ENCODE measurements around the gene ENPP7.
A peak's percentile ranks its signal among the peaks of the same experiment; 100 is the strongest.

ENPP7 gene

GRCh38 chr17:79784353-79785016, 53.7 kb downstream of the ENPP7 start:
- no peak for TF ChIP-seq POLR2A (IDR thresholded peaks at IDR 0.05; ENCODE audit: low read depth, low read length)
- TF ChIP-seq POLR2AphosphoS5 (IDR thresholded peaks at IDR 0.05; ENCODE audit: low read depth, low read length) = no peak
- no peak for TF ChIP-seq TAF1 (IDR thresholded peaks at IDR 0.05; ENCODE audit: borderline replicate concordance, low read depth, low read length)
- DNase-seq (ENCODE audit: insufficient read length) = no peak
- FAIRE-seq = no peak

- no peak for DNase-seq (ENCODE audit: insufficient read length)
- FAIRE-seq = no peak
- TF ChIP-seq TAF1 (IDR thresholded peaks at IDR 0.05; ENCODE audit: borderline replicate concordance, low read depth, low read length) = no peak
- TF ChIP-seq POLR2AphosphoS5 (IDR thresholded peaks at IDR 0.05; ENCODE audit: low read depth, low read length) = no peak
- no peak for TF ChIP-seq POLR2A (IDR thresholded peaks at IDR 0.05; ENCODE audit: low read depth, low read length)
Measured at GRCh38 chr17:79785017-79785899, 54.5 kb downstream of the ENPP7 start.

- DNase-seq (ENCODE audit: insufficient read length) (no peak), FAIRE-seq (no peak)
- no peak for TF ChIP-seq POLR2AphosphoS5 (IDR thresholded peaks at IDR 0.05; ENCODE audit: low read depth, low read length)
- no peak for TF ChIP-seq TAF1 (IDR thresholded peaks at IDR 0.05; ENCODE audit: borderline replicate concordance, low read depth, low read length)
- no peak for TF ChIP-seq POLR2A (IDR thresholded peaks at IDR 0.05; ENCODE audit: low read depth, low read length)
Measured at GRCh38 chr17:79785900-79786810, 55.4 kb downstream of the ENPP7 start.

- TF ChIP-seq POLR2A (IDR thresholded peaks at IDR 0.05; ENCODE audit: low read depth, low read length) = no peak
- TF ChIP-seq TAF1 (IDR thresholded peaks at IDR 0.05; ENCODE audit: borderline replicate concordance, low read depth, low read length) = no peak
- no peak for TF ChIP-seq POLR2AphosphoS5 (IDR thresholded peaks at IDR 0.05; ENCODE audit: low read depth, low read length)
- FAIRE-seq (no peak), DNase-seq (ENCODE audit: insufficient read length) (no peak)
Measured at GRCh38 chr17:79786930-79787643, 56.3 kb downstream of the ENPP7 start.

GRCh38 chr17:79788455-79788854, 57.7 kb downstream of the ENPP7 start:
- TF ChIP-seq TAF1 (IDR thresholded peaks at IDR 0.05; ENCODE audit: borderline replicate concordance, low read depth, low read length) = no peak
- no peak for TF ChIP-seq POLR2A (IDR thresholded peaks at IDR 0.05; ENCODE audit: low read depth, low read length)
- no peak for TF ChIP-seq POLR2AphosphoS5 (IDR thresholded peaks at IDR 0.05; ENCODE audit: low read depth, low read length)
- no peak for FAIRE-seq

GRCh38 chr17:79788989-79789942, 58.5 kb downstream of the ENPP7 start:
- FAIRE-seq (no peak), DNase-seq (ENCODE audit: insufficient read length) (no peak)
- TF ChIP-seq POLR2A (IDR thresholded peaks at IDR 0.05; ENCODE audit: low read depth, low read length) (no peak), POLR2AphosphoS5 (IDR thresholded peaks at IDR 0.05; ENCODE audit: low read depth, low read length) (no peak), TAF1 (IDR thresholded peaks at IDR 0.05; ENCODE audit: borderline replicate concordance, low read depth, low read length) (no peak)

More at GRCh38 chr17:79788455-79788854, 57.7 kb downstream of the ENPP7 start:
- no peak for DNase-seq (ENCODE audit: insufficient read length)

GRCh38 chr17:79789943-79790804, 59.4 kb downstream of the ENPP7 start:
- TF ChIP-seq POLR2AphosphoS5 (IDR thresholded peaks at IDR 0.05; ENCODE audit: low read depth, low read length) (no peak), POLR2A (IDR thresholded peaks at IDR 0.05; ENCODE audit: low read depth, low read length) (no peak), TAF1 (IDR thresholded peaks at IDR 0.05; ENCODE audit: borderline replicate concordance, low read depth, low read length) (no peak)
- DNase-seq (ENCODE audit: insufficient read length) (peak; percentile 91), FAIRE-seq (no peak)

GRCh38 chr17:79790805-79791734, 60.3 kb downstream of the ENPP7 start:
- DNase-seq (ENCODE audit: insufficient read length) = no peak
- no peak for FAIRE-seq
- TF ChIP-seq POLR2AphosphoS5 (IDR thresholded peaks at IDR 0.05; ENCODE audit: low read depth, low read length) (no peak), POLR2A (IDR thresholded peaks at IDR 0.05; ENCODE audit: low read depth, low read length) (no peak), TAF1 (IDR thresholded peaks at IDR 0.05; ENCODE audit: borderline replicate concordance, low read depth, low read length) (no peak)
